ENCODE results near the gene PDE9A. TPM values are rescaled to one million over a fixed set of nuclear protein-coding genes. Genes with fewer than 3 reads are reported as not detected.

PDE9A gene
- total RNA-seq, 1 donor from 2014 or later: 27.4 TPM

GRCh38 chr21:42764443-42764760, 111.0 kb downstream of the PDE9A start:
- no peak overlapping the region for H3K27ac Mint-ChIP-seq
- peaks cover 34% of the 10 kb centered on the region for H3K36me3 Mint-ChIP-seq
- H3K27me3 Mint-ChIP-seq (ENCODE audit: low read depth): no peaks in the 10 kb centered on the region
- no peak for DNase-seq (ENCODE audit: low spot score in 2 of 2, unreplicated experiment in 2 of 2)
- H3K9me3 Mint-ChIP-seq: no peaks in the 10 kb centered on the region
- H3K4me1 Mint-ChIP-seq: no peaks in the 10 kb centered on the region
- no peak for TF ChIP-seq CTCF (IDR thresholded peaks at IDR 0.05; ENCODE audit: unreplicated experiment)
- no peak overlapping the region for H3K4me3 Mint-ChIP-seq

- Mint-ChIP-seq H3K4me3 (no peak overlapping the region), H3K36me3 (peaks cover 35% of the 10 kb centered on the region), H3K27ac (no peak overlapping the region), H3K4me1 (no peaks in the 10 kb centered on the region), H3K27me3 (ENCODE audit: low read depth) (no peaks in the 10 kb centered on the region), H3K9me3 (no peaks in the 10 kb centered on the region)
- no peak for DNase-seq (ENCODE audit: low spot score in 2 of 2, unreplicated experiment in 2 of 2)
- TF ChIP-seq CTCF (IDR thresholded peaks at IDR 0.05; ENCODE audit: unreplicated experiment): no peak
Observed at GRCh38 chr21:42764883-42765282, 111.5 kb downstream of the PDE9A start.

- no peaks in the 10 kb centered on the region for H3K27me3 Mint-ChIP-seq (ENCODE audit: low read depth)
- no peak overlapping the region for H3K27ac Mint-ChIP-seq
- H3K36me3 Mint-ChIP-seq: peaks cover 37% of the 10 kb centered on the region
Observed at GRCh38 chr21:42765656-42766055, 112.2 kb downstream of the PDE9A start.

DNA sequence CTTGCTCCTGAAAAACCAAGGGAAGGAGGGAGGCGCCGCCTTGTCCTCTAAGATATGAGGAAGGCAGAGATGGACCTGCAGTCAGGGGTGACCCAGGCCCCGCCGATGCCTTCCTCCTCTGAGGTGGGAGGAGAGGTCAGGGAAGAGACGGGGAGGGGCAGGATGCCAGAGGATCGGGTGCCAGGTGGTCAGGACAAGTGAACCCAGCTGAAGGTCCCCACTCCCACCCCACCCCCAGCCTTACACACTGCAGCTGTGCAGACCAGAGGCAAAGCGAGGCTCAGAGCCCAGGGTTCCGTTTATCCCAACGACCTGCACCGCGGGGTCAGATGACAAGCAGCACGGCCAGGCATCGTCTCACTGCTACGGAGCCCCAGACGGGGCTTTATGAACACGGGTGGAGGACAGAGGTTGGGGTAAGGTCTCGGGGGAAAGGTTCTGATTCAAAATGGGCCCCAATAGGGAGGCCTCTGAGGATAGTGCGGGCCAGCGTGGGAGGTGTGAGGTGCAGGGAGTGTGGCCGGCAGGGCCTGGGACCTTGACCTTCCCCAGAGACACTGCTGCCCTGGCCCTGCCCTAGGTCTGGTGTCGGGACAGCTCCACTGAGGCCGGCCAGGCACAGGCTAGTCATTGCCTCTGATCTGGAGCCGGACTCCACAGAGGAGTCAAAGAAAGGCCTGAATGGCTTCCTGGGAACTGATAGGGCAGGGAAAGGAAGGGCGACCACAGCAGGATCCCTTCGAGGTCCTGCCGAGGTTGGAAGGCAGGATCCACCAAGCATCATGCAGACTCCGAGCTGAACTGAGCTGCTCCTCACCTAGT, 113.5 kb downstream of the PDE9A start:
- Mint-ChIP-seq H3K4me3 (no peak overlapping the region), H3K4me1 (no peaks in the 10 kb centered on the region)

More at GRCh38 chr21:42765656-42766055, 112.2 kb downstream of the PDE9A start:
- no peak for TF ChIP-seq CTCF (IDR thresholded peaks at IDR 0.05; ENCODE audit: unreplicated experiment)
- H3K9me3 Mint-ChIP-seq: no peaks in the 10 kb centered on the region
- no peak for DNase-seq (ENCODE audit: low spot score in 2 of 2, unreplicated experiment in 2 of 2)
- H3K4me1 Mint-ChIP-seq: no peaks in the 10 kb centered on the region
- H3K4me3 Mint-ChIP-seq: no peak overlapping the region

GRCh38 chr21:42767561-42767835, 114.1 kb downstream of the PDE9A start:
- no peak for DNase-seq (ENCODE audit: low spot score in 2 of 2, unreplicated experiment in 2 of 2)
- H3K36me3 Mint-ChIP-seq: peaks cover 43% of the 10 kb centered on the region

More for the DNA sequence above, 113.5 kb downstream of the PDE9A start:
- Mint-ChIP-seq H3K27me3 (ENCODE audit: low read depth) (no peaks in the 10 kb centered on the region), H3K36me3 (peaks cover 43% of the 10 kb centered on the region), H3K27ac (no peak overlapping the region), H3K9me3 (no peaks in the 10 kb centered on the region)
- TF ChIP-seq CTCF (IDR thresholded peaks at IDR 0.05; ENCODE audit: unreplicated experiment): no peak
- DNase-seq (ENCODE audit: low spot score in 2 of 2, unreplicated experiment in 2 of 2): no peak

More at GRCh38 chr21:42767561-42767835, 114.1 kb downstream of the PDE9A start:
- Mint-ChIP-seq H3K4me1 (no peaks in the 10 kb centered on the region), H3K27ac (no peak overlapping the region), H3K9me3 (no peaks in the 10 kb centered on the region), H3K27me3 (ENCODE audit: low read depth) (no peaks in the 10 kb centered on the region), H3K4me3 (no peak overlapping the region)
- no peak for TF ChIP-seq CTCF (IDR thresholded peaks at IDR 0.05; ENCODE audit: unreplicated experiment)

Data from mesothelial cell of epicardium (in vitro differentiated cells).